NCI-H2196 (cell line): ENCODE results near the gene C4orf50.

Source experiments
- DNase-seq: peaks from one replicate; lab custom pipeline; 2025; ENCODE audit not compliant: unreplicated experiment; lab: John Stamatoyannopoulos, UW

The C4orf50 gene

DNA sequence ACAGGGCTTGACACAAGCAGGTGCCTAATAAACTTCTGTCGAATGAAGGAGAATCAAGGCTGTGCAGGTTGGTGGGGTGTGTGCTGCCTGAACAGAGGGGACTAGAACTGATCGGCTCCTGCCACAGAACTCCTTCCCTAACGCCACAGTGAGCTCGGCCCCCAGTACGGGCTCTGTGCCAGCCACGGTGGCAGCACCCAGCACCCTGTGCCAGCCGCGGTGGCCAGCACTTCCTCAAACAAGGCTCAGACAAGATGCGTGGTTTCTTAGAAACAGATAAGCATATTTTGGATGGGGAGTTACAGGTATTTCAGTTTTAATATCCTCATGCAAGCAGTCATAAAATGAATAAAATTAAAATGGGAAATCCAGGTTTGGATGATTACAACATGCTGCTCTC lies 26.0 kb upstream of the C4orf50 start:
- no peak for DNase-seq

DNA sequence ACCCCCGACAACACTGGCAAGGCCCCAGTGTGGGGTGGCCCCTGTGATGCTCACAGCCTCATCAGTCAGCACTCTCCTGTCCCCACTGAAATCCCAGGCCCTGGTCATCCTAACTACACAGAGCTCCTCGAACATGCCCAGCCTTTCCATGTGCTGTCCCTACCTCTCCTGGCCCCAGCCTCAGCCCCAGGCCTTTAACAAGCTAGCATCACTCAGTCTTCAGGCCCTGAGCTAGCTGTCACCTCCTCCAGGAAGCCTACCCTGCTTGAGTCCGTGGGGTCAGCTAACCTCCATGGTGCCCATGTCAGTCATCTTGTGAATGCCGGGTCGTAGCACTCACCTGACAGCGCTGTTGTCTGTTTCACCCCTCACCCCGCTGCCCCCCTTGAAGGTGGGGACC lies 25.6 kb upstream of the C4orf50 start:
- DNase-seq, result no peak

DNA sequence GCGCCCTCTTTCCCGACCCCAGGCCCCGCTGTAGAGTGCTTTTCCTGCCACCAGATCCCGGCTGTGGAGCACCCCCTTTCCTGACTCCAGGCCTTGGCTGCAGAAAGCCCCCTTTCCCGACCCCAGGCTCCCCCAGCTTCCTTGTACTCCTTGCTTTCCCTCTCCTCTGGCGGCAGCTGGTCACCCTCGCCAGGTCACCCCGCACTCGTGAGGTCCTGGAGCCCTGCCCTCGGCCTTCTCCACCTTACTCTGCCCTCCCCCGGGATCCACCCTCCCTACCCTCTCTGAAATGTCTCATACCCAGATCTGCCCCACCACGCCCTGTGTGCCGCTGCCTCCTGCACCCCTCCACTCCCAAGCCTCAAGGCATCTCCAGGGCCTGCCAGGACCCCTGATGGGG lies 25.0 kb upstream of the C4orf50 start:
- DNase-seq, result no peak

DNA sequence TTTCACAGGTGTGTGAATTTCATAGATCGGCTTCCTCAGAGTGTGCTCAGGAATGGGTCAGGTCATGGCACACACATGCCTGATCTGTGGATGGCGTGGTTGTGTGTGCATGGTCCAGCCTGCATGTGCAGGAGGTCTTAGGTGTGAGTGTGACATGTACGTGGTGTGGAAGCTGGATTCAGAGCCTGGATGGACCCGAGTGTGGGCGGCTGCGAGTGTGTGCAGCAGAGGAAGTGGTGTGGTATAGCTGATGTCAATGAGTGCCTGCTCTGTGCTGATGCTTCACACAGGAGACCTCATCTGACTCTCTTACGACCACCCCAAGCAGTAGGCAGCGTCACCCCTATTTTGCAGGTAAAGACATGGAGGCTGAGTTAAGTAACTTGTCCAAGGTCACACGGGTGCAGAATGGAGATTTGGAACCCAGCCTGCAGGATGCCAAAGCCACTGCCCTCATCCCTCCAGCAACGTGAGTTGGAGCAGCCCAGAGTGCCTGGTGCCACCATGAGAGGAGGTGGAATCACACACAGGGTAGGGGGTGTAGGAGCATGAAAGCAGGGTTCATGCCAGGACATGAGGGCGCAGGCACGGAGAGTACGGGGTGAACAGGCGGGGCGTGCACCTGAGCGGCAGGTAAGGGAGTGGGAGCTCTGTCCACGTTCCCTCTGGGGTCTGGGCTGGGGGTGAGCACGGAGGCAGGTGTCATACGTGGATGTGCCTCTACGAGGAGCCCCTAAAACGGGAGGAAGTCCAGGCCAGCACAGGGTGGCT lies 24.2 kb upstream of the C4orf50 start:
- no peak for DNase-seq

DNA sequence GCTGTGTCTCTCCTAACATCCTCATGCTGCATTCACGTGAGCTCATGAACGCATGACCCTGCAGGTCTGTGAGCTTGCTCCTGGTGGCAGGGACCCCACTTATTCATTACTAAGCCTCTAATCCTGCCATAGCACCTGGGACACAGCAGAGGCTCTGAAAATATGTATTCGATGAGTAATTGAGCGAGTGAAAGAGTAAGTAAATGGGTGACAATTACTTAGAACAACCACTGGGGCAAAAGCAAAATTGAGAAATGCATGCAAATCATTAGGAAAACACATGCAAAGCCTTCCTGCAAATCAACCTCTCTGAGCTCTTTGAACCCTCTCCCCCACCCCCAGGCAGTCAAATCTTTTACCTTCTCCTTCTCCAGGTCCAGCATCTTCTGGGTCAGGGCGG lies 23.6 kb upstream of the C4orf50 start:
- DNase-seq, result no peak

DNA sequence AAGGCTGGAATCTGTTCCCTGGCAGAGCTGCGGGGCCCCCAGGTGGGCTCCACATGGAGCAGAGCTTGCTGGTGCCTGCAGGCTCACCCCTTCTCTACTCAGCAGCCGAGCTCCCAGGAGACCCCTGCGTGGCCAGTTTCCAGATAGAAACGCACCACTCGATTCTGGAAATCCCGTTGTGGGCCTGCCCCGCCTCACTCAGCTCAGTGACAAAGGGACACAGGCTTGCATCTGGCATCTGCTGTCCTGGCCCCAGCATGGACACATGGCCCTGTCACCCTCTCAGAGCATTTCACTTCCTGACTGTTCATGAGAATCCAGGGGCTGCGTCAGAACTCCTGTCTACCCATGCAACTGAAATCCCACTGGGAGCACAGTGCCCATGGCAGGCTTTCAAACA lies 20.5 kb upstream of the C4orf50 start:
- no peak for DNase-seq

DNA sequence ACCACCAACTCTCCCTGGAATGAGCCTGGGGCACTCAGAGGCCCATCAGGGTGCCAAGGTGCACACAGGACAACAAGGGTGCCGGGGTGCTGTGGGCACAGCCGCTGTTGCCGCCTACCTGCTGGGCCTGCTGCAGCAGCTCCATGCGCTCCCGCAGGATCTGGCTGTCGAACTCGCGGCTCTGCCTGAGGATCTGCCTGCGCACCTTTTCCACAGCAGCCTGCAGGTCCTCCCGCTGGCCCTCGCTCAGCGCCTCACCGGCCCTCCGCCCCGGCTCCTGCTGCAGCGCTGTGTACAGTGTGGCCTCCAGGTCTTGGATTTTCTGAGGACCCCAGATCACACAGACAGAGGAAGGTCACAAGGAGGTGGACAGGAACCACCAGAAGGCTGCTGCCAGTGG lies 17.6 kb upstream of the C4orf50 start:
- no peak for DNase-seq

DNA sequence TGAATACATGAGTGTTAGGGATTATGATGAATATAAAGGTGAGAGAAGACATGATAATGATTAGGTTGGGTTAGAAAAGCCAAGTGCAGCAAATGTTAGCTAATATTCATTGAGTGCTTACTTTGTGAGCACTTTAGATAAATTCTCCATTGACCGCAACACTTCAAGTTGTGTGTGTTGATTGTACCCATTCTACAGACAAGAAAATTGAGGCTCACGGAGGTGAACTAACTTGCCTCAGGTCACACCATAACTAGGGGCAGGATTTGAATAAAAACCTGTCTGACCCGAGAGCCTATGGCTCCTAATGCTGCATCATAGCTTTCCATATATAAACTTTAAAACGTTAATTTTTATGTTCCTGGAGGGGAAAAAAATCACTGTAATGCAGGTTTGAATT lies 15.2 kb upstream of the C4orf50 start:
- no peak for DNase-seq

DNA sequence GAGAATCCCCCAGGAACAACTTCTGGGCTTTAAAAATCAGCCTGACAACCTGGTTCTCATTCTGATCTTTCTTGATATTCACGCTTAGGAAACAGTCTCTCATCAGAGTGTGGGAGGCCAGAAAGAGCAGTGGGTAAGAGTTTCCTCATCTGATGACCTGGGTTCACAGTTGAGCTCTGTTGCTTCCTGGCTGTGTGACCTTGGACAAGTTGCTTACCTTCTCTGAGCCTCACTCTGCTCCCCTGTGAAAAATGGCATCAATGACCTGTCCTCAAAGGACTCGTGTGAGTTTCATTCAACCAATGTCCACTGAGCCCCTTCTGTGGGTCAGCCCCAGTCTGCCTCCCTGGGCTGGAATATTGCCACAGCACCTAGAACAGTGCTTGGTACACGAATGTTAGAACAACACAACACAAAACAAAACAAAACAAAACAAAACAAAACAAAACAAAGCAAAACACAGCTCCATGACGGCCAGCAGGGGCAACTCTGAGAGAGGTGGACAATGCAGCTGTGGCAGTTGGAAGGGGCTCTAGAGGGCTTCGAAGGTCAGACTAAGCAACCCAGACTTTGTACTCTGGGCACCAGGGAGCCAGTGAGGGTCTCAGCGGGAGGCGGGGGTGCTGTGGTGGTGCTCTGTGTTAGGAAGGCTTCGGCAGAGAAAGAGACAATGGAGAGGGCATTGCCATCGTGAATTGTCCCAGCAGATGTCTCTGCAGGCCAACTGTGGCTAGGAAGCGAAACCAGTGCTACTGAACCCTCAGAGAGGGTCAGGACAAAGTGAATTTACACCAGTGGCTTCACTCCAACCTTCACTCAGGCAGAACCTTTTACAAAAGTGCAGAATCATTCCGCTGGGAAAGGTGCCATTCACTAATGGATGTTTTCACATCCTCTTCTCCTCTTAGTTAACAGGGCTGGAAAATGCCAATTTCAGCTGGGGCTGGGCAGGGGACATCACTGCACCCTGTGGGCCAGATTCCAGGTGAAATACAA lies 14.3 kb upstream of the C4orf50 start:
- peak; percentile 87 for DNase-seq

DNA sequence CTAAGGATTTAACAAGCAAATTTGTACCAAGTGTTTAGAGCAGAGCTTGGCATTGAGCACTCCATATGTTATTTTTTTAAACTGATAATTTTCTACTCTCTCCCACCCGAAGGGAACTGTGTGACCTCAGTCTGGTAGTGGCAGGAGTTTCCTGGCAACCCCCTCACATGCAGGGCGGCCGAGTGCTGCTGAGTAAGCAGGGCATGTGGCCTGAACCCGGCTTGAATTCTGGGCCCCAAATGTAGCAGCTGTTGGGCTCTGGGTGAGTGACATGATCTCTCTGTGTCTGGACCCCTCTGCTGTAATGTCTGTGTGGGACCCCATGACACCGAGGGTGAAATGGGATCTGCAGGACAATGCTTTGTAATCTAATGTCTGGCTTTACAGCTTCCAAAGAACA lies 13.6 kb upstream of the C4orf50 start:
- DNase-seq, result no peak

DNA sequence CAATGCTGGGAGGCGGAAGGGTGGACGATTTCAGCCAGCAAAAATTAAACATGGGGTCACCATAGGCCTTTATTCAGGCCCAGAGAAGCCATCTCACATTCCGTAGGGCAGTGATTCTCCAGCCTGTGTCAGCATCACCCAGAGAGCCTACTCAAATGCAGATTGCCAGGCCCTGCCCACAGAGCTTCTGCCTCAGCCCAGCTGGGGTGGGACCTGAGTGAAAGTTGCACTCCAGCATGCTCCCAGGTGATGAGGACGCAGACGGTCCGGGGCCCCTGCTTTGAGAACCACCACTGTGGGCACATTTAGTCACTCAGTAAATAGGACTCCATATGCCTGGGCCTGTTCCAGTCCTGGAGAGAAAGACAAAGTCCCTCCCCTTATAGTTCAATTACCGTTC lies 12.4 kb upstream of the C4orf50 start:
- no peak for DNase-seq

DNA sequence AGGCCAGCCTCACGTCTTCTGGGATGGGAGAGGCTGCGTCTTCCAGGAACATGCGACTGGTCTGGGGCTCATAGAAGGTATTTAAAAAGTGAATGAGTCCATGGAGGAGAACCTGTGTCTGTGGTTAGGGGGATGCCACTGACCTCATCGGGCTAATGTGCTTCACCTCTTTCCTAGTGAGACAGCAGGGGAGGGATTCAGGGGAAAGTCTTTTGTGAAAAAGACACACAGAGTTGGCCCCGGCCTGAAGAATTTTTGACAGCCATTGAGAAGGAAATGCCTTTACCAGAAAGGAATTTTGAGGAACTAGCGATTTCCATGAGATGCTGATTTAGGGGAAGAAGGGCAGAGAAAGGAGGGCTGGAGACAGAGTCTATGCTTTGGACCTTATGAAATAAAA lies 11.0 kb upstream of the C4orf50 start:
- no peak for DNase-seq

DNA sequence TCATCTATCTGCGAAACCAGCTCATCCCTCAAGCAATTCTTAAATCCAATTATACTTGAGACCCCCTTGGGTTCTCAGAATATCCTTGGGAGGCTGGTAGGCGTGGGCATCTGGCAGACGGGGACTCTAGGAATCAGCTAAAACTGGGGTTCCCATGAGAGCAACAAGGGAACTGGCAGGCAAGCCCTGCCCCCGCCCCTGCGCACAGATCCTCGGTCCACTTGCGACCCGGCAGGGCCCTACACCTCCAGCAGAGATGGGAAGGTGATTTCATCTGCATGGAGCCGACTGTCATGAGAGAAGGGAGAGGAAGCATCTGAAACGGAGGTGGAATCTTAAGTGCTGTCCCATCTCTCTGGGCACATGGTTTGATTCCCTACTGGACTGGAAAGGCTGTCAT lies 9.9 kb upstream of the C4orf50 start:
- DNase-seq, result no peak

DNA sequence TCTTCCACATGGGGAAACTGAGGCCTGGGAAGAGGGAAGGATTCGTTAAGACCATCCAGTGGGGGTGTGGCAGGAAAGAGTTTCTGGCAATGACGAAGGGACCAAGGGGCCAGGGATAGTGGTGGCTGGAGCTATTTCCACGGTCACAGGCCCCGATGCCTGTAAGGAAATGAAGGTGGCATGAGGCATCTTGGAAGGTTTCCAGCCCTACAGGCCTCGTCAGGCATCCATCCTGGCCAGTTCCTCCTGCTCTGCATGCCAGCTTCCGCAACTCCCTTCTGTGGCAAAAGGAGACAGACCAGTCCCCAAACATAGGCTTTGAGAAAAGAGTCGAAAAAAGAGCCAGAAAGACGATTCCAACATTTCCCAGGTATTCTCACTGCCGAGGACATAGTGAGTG lies 9.2 kb upstream of the C4orf50 start:
- no peak for DNase-seq

DNA sequence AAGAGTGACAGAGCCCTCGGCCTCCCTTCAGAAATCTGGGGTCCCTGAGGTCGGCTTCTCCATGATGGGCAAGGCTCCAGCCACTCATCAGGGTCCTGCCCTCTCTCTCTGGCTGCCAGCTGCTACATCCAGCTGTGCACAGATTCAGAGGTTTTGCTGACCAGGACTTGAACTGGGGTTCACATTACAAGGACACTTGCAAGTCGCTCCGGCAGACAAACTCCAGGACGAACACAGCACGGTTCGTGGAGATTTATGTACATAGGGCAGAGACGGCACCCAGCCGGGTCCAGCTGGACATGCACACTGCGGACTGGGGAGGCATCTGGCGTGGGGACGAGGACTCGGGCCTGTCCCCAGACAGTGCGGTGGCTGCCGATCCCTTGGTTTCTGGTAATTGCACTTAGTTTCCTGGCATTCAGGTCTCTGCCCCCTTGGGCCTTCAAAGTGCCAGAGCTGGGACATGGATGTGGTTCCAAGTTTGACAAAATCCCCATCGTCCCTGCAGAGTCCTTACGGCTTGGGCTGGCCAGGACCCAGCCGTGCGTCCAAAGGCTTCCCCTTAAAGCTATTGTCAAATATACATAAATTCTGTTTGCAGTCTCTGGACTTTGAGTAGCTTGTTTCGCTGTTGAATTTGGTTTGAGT lies 6.2 kb upstream of the C4orf50 start:
- no peak for DNase-seq

DNA sequence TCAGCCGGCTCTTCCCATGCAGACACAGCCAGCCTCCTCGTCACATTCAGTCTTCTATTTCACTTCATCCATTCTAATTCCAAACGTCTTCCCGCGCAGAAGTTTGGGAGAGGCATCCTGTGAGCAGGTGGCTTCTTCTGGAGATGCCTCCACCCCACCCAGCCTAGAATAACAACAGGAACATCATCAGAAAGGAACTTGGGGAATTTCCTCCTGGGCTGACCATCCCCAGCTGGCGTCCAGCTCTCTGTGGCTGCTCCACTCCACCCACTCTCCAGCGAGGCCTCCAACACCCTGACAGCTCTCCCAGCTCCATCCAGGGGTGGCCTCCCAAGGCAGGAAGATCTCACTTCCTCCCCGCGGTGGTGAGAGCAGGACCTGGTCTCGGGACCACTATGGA lies 5.5 kb upstream of the C4orf50 start:
- DNase-seq, result no peak

DNA sequence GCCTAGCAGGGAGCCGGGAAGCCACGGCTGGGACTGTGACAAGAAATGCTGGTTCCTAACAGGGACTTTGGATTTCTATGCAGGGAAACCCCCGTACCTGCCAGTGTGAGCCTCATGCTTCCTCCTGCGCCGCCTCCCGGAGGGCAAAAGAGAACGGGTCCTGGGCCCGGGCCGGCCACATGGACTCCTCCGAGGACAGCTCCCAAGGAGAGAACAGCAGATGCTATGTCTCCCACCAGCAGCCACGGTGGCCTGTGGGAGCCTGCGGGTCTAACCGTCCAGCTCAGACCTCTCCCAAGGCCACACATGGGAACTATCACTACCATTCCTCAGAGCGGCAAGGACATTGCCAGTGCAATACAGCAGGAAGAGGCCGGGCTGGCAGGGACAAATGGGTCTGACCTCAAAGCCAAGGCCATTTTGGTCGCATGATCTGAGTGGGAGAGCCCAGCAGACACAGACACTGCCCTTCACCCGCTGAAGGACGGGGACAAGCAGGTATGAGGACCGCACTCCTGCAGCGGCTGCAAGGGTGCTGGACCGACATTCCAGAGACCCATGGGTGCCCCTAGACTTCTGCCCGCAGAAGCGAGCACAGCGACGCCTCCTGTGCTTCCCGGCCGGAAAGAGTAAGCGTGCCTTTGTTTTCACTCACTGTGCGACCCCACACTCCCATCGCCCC lies 4.5 kb upstream of the C4orf50 start:
- no peak for DNase-seq

DNA sequence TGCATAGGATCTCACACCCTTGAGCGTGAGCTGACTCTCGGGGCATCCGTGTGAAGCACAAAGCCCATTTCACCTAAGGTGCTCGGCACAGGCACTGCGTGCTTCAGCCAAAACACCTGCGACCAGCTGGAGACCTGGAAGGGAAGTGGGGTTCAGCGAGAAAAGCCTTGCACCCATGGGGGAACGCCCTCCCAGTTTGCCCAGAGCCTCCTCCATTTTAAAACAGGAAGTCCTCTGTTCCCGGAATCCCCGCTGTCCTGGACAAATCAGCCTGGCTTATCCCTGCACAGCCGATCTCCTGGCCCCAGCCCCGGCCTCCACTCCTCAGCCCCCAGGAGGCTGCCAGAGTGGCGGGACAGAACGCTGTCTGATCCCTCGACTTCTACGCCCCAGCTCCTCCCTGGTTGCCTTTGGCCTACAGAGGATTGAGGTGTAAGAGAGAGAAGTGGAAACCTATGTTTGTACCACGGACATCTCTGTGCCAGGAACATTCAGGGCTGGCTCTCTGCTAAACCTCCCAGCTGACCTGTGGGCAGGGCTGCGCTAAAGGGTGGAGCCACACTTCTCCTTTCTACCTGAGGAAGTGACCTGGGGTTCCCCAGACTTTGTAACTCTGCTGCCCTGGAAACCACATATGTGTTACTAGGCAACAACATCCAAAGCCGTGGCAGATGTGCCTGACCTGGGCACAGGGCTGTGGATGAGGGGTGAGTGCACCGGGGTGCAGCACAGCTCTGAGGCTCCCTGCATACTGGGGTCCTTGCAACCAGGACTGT lies 3.8 kb upstream of the C4orf50 start:
- DNase-seq, result peak; percentile 7

DNA sequence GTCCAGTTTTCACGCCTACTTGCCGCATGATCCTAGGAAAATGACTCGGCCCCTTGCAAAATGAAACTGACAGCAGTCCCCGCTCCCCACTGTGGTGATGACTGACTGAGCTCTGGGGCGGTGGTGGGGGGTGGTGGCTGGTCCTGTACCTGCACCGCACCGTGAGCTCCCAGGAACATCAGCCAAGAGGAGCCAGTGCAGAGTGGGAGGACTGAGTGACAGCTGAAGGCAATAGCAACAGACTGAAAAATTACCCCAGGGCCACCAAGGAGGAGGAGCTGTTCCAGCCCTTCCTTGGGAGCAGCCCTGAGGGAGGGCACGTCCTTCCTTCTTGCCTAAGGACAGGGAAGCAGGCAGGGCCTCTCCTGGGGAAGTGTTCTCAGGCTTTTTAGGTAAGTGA lies 2.4 kb upstream of the C4orf50 start:
- DNase-seq, result no peak
